ENCODE results near the gene CFAP52.

DNA sequence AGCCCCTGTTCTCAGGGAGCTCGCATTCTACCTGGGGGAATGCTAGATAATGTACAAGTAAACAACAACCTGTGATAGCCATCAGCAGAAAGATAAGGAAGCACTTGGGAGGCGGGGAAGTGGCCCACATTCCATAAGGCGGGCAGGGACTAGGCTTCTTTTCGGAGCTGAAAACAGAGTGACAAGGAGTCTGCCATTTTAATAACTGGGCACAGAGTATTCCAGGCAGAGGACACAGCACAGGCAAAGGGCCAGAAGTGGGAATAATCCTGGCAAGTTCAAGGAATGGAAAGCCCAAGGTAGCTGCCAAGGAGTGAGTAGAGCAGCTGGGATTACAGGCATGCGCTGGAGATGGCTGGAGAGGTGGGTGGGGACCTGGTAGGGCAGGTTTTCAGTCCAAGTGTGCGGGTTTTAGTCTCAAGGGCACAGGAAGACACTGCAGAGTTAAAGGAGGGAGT lies 93.1 kb downstream of the CFAP52 start:
- TF ChIP-seq, protein P1, sequence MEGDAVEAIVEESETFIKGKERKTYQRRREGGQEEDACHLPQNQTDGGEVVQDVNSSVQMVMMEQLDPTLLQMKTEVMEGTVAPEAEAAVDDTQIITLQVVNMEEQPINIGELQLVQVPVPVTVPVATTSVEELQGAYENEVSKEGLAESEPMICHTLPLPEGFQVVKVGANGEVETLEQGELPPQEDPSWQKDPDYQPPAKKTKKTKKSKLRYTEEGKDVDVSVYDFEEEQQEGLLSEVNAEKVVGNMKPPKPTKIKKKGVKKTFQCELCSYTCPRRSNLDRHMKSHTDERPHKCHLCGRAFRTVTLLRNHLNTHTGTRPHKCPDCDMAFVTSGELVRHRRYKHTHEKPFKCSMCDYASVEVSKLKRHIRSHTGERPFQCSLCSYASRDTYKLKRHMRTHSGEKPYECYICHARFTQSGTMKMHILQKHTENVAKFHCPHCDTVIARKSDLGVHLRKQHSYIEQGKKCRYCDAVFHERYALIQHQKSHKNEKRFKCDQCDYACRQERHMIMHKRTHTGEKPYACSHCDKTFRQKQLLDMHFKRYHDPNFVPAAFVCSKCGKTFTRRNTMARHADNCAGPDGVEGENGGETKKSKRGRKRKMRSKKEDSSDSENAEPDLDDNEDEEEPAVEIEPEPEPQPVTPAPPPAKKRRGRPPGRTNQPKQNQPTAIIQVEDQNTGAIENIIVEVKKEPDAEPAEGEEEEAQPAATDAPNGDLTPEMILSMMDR (IDR thresholded peaks at IDR 0.05): no peak
- TF ChIP-seq POLR2A (IDR thresholded peaks at IDR 0.05): no peak
